GM12892 (cell line): ENCODE results near the gene USP7.
"Not testable (repeated sequence)": the region's sequence is repeated elsewhere in the genome, so short reads cannot be mapped to it uniquely, and the experiment has no call there.

Source experiments
- DNase-seq: peaks from one replicate; pipeline ENCODE4 v3.0.0; 2011; ENCODE audit not compliant: insufficient read length
- FAIRE-seq: peaks from 2 replicates; lab custom pipeline; 2011; peaks lifted over from hg19 to GRCh38; lab: Jason Lieb, UNC
- POLR2A ChIP-seq: IDR thresholded peaks from 2 replicates; pipeline ENCODE4 v1.6.1; 2011; ENCODE audit warnings: low read depth, low read length, control low read depth
- POLR2AphosphoS5 ChIP-seq: IDR thresholded peaks from 2 replicates; pipeline ENCODE4 v1.6.1; 2011; ENCODE audit warnings: low read depth, low read length, control low read depth
- TAF1 ChIP-seq: IDR thresholded peaks from 2 replicates; pipeline ENCODE4 v1.6.1; 2011; ENCODE audit warnings: low read depth, mild to moderate bottlenecking, control low read depth, low read length, borderline replicate concordance

USP7 gene

DNA sequence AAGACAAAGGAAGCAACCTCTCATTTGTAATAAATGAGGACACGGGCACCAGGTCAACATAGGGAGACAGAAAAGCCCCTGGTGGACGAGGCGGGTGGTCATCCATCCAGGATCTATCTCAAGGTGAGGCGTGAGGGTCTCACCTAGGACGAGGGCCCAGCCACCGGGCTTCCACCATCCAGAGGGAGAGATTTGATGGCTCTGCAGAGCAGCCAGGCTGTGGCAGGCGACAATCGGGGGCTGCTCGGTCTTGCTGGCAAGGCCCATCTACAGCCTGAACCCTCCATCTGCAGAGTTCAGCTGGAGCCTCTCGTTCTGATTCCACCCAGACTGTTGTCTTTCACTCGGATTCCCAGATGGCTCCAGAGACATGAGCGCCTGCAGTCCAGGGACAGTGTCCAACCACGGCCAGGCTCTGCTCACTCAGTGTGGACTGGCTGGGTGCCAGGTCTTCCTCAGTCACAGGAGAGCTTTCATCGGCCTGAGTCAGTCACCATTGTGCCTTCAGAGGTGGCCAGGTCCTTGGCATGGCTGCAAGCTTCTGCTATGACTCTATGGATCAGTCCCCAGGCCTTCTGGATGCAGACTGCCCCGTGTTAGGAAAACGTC, 75.7 kb downstream of the USP7 start:
- DNase-seq = no peak
- 0 out of 2 replicates have a peak, but pooled peaks have one; percentile 9 for TF ChIP-seq POLR2AphosphoS5
- no peak for TF ChIP-seq TAF1
- no peak for FAIRE-seq

DNA sequence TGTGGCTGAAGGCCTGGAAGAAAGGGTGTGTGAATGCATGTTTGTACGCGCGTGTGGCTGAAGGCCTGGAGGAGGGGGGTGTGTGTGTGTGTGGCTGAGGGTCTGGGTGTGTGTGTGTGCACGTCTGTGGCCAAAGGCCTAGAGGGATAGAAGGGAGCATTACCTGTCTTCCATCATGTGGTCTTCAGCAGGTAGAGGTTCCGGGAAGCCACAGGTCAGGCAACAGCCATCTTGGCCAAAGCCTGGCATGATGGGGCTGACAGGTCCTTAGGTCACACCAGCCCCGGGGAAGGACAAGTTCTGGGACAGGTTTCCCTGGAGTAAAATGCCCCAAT, 76.3 kb downstream of the USP7 start:
- TF ChIP-seq POLR2AphosphoS5 (no peak), POLR2A (peak; percentile 48; the same call in 1 of the 2 replicates)
- DNase-seq = no peak
- FAIRE-seq = no peak

DNA sequence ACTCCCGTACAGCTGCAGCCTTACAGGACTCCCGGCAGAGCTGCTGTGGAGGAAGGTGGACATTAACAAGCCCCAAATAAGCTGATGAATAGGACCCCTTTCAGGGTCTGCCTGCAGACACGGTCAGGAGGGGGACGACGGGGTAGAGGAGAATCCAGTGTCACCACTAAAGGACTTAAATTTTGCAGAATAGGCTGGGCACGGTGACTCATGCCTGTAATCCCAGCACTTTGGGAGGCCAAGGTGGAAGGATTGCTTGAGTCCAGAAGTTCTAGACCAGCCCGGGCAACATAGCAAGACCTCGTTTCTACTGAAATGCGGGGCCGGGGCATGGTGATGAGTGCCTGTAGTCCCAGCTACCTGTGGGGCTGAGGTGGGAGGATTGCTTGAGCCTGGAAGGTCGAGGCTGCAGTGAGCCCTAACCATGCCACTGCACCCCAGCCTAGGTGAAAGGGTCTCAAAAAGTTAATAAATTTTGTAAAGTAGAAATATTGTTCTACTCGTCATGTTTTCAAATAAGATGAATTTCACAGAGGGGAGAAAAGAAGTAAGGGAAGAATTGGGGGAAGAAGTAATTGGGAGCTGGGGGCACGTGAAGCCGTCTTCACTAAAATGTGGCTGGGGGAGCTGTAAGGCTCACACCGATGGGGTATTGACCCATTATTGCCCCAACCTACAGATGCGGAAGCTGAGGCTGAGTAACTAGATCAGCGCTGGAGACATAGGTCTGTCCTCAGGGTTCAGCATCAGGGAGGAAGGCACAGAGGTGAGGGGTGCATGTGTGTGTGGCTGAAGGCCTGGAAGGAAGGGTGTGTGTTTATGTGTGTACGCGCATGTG, 76.9 kb downstream of the USP7 start:
- DNase-seq (no peak), FAIRE-seq (no peak)
- TF ChIP-seq TAF1 (no peak), POLR2A (no peak), POLR2AphosphoS5 (no peak)

DNA sequence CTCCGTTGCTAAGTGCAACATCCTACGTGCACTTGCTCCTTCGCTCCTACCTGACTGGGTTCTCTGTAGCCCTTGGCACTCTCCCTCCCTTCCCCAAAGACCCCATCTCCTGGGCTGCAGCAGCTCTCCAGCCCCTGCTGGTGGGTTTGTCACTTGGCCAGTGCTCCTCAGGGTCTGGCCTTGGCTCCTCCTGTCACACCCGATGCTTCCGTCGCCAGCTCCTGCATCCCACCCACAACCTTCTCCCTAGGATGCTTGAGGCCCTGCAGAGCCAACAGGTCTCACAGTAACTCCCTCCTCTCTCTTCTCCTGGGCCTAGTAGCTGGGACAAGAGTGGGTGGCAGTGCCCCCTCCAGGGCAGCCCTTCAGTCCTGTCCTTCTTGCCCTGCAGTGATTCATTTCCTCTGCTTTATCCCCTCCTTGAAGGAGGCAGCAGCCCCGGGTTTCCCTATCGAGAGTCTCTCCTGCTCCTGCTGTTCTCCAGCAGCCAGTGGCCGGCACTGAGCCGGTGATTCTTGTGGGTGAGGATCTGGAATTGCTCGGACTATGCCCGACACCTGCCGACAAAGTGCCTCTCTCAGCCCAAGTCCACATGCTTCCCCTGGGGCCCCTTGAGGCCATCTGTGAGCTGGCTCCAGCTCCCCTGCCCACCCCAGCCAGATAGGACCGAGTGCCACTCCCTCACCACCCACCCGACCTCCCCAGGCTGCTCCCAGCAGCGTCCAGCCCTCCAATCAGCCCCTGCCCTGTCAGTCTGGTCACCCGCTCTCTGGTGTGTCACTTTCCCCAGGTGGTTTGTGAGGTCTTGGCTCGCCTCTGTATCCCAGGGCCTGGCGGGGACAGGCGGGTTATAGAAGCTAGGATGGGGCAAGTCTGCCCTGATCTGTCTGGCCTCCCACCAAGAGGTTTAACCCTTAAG, 77.8 kb downstream of the USP7 start:
- FAIRE-seq (no peak), DNase-seq (no peak)
- TF ChIP-seq TAF1 (no peak), POLR2A (no peak; the same call in 1 of the 2 replicates), POLR2AphosphoS5 (no peak)

DNA sequence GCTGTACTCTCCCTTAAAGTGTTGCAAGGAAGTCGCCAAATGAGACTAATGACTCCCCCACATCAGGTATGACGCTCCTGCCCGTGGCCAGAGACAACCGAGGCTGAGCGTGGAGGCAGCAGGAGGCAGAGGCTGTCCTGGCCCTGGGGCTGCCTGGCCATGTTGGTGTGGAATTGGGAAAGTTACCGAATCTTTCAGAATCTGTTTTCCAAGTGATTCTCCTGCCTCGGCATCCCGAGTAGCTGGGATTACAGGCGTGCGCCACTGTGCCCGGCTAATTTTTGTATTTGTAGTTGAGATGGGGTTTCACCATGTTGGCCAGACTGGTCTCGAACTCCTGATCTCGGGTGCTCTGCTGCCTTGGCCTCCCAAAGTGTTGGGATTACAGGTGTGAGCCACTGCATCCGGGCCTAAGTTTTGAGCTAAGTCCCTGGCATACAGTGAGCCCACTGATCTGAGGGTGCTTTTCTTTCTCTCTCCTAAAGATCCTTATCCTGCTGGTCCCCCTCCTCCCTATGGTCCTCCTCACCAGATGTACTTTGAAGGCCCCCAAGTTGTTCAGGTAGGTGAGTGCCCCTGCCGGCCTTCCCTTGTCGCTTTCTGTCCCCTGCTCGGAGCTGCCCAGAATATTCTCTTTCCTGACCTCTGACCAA, 80.9 kb downstream of the USP7 start:
- no peak for TF ChIP-seq POLR2A
- no peak for TF ChIP-seq POLR2AphosphoS5
- TF ChIP-seq TAF1 = no peak
- FAIRE-seq = no peak
- no peak for DNase-seq

DNA sequence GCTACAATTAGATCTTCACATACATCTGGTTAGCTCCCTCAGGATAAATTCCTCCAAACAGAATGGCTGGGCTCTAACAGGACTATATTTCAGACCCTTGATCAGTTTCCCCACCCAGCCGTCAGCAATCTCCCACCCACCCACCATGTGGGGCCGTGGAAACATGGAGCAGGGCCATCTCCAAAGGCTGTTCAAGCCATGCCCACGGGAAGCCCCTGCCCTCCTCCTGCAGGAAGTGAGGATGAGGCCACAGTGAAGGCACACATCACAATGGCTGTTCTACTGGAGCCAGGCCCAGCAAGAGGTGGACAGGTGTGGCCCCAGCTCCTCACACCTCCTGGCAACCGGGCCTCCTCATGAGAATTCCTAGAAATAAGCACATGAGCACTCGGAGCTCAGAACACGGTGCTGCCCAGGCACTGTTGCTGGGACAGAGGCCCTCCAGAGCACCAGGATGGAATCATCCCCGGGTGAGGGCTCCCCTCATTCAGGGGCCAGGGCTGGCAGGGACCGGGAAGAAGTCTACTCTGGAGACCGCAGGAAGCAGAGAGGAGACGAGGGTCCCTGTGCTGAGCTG, 81.6 kb downstream of the USP7 start, which contains the start of gene LITAFD:
LITAFD (plus strand) TSS at position 311 of the 577 bp plus-strand sequence. CDS start 2,005 bp downstream, outside the sequence.
- no peak for DNase-seq
- TF ChIP-seq POLR2AphosphoS5 (no peak), POLR2A (no peak), TAF1 (no peak)
- no peak for FAIRE-seq

DNA sequence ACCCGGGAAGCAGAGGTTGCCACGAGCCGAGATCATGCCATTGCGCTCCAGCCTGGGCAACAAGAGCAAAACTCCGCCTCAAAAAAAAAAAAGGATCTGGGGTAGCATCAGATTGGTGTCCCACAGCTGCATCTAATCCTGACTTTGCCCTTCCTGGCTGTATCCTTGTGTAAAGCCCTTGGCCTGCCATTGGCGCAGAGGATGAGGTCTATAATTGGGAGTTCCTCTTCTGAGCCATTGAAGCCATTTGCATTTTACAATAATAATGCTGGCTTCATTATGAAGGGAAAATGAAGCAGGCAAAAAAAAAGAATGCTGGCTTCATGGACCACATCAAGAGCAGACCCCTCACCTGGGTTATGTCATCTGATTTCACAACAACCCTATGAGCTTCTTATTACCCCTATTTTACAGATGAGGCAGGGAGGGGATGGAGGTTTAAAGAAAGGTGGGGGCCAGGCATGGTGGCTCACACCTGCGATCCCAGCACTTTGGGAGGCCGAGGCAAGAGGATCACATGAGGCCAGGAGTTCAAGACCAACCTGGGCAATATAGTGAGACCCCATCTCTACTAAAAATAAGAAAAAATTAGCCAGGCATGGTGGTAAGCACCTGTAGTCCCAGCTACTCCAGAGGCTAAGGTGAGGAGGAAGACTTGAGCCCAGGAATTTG, 82.7 kb downstream of the USP7 start:
- FAIRE-seq (no peak), DNase-seq (no peak)

DNA sequence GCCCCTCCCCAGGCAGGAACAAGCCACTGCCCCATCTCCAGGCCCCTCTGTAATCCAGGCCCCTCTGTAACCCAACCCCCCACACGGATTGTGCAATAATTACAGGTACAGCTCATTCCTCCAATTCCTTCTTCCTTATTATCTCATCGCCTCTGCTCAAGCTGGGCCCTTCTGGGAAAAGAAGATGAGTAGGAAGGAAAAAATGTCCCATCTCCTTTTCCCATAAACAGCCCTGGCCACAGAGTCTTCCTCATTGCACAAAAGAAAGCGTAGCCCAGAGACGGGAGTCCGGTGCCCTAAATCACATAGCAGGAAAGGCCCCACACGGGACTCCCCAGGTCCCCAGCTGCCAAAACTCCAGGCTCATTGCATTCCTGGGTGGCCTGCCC, 85.2 kb downstream of the USP7 start:
- no peak for TF ChIP-seq TAF1
- TF ChIP-seq POLR2AphosphoS5 = no peak
- no peak for TF ChIP-seq POLR2A
- FAIRE-seq = no peak
- DNase-seq = no peak

More for the DNA sequence above, 82.7 kb downstream of the USP7 start:
- TF ChIP-seq POLR2A (no peak), TAF1 (no peak), POLR2AphosphoS5 (no peak)

DNA sequence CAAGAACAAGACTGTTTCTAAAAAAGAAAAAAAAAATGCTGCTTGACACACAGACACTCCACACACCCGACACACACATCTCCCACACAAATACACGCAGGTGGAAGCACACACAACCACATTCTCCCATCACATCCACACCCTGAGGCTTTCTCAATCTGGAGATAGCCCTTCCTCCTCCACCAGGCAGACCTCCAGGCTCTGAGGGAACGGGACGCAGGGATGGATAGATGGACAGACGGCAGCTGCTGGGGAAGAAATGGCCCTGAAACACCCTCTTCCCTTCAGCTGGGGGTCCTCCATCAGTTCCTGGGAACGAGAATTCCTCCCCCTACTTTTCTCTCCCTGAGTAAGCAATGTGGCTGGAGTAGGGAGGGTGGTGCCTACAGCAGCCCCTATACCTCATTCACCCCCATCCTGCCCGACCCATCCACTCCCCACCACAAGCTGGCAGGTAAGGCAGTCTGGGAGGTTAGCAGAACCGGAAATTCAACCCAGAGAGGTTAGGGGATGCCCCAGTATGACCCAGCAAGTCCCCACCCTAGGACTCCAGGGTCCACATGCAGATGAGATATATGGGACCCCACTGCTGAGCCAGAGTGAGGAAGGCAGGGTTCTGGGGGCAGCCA, 85.7 kb downstream of the USP7 start:
- no peak for TF ChIP-seq POLR2A
- TF ChIP-seq TAF1 = no peak
- no peak for TF ChIP-seq POLR2AphosphoS5
- DNase-seq = no peak
- no peak for FAIRE-seq

DNA sequence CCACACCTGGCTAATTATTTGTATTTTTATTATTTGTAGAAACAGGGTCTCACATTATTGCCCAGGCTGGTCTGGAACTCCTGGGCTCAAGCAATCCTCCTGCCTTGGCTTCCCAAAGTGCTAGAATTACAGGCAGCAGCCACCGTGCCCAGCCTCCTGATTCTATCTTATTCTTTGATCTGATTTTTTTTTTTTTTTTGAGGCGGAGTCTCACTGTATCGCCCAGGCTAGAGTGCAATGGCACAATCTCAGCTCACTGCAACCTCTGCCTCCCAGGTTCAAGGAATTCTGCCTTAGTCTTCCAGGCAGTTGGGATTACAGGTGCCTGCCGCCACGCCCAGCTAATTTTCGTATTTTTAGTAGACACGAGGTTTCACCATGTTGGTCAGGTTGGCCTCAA, 88.4 kb downstream of the USP7 start:
- DNase-seq, FAIRE-seq: not testable (repeated sequence)
